ENCODE measurements around the gene OR5C1.
"Not testable (repeated sequence)": the region's sequence is repeated elsewhere in the genome, so short reads cannot be mapped to it uniquely, and the experiment has no call there.

Gene OR5C1

GRCh38 chr9:122821278-122821943 lies 32.7 kb downstream of the OR5C1 start:
- H3K4me3 ChIP-seq (replicated peaks; ENCODE audit: insufficient read depth, low read length): no peak overlapping the region
- peak; percentile 84 to 87 for DNase-seq (ENCODE audit: low read depth in 1 of 2, low spot score in 1 of 2)
- peak overlapping the region; percentile 13 for H3K27ac ChIP-seq (replicated peaks)
- TF ChIP-seq SPI1 (IDR thresholded peaks at IDR 0.05; ENCODE audit: borderline replicate concordance, low read depth) (peak; percentile 77), POLR2AphosphoS5 (IDR thresholded peaks at IDR 0.05; ENCODE audit: low read depth) (peak; percentile 87), GABPA (IDR thresholded peaks at IDR 0.05; ENCODE audit: low read depth) (no peak)
- no peaks in the 10 kb centered on the region for H3K27me3 ChIP-seq (ENCODE audit: insufficient read depth, poor library complexity, severe bottlenecking)

GRCh38 chr9:122822056-122822455 lies 33.3 kb downstream of the OR5C1 start:
- Histone ChIP-seq H3K27me3 (ENCODE audit: insufficient read depth, poor library complexity, severe bottlenecking) (no peaks in the 10 kb centered on the region), H3K4me3 (replicated peaks; ENCODE audit: insufficient read depth, low read length) (no peak overlapping the region), H3K27ac (replicated peaks) (no peak overlapping the region)
- TF ChIP-seq GABPA (IDR thresholded peaks at IDR 0.05; ENCODE audit: low read depth) (no peak), REST (IDR thresholded peaks at IDR 0.05; ENCODE audit: insufficient replicate concordance, low read depth) (no peak), SPI1 (IDR thresholded peaks at IDR 0.05; ENCODE audit: borderline replicate concordance, low read depth) (no peak), POLR2AphosphoS5 (IDR thresholded peaks at IDR 0.05; ENCODE audit: low read depth) (no peak), CTCF (IDR thresholded peaks at IDR 0.05; ENCODE audit: insufficient read depth, low read length) (no peak)
- DNase-seq (ENCODE audit: low read depth in 1 of 2, low spot score in 1 of 2): no peak

- Histone ChIP-seq H3K4me3 (replicated peaks; ENCODE audit: insufficient read depth, low read length) (no peak overlapping the region), H3K27me3 (ENCODE audit: insufficient read depth, poor library complexity, severe bottlenecking) (no peaks in the 10 kb centered on the region), H3K27ac (replicated peaks) (no peak overlapping the region)
- no peak for DNase-seq (ENCODE audit: low read depth in 1 of 2, low spot score in 1 of 2)
- no peak for TF ChIP-seq CTCF (IDR thresholded peaks at IDR 0.05; ENCODE audit: insufficient read depth, low read length)
- TF ChIP-seq SPI1 (IDR thresholded peaks at IDR 0.05; ENCODE audit: borderline replicate concordance, low read depth): no peak
- TF ChIP-seq REST (IDR thresholded peaks at IDR 0.05; ENCODE audit: insufficient replicate concordance, low read depth): no peak
- no peak for TF ChIP-seq GABPA (IDR thresholded peaks at IDR 0.05; ENCODE audit: low read depth)
- no peak for TF ChIP-seq POLR2AphosphoS5 (IDR thresholded peaks at IDR 0.05; ENCODE audit: low read depth)
These were observed 34.2 kb downstream of the OR5C1 start for GRCh38 chr9:122822938-122823337.

- no peak for TF ChIP-seq GABPA (IDR thresholded peaks at IDR 0.05; ENCODE audit: low read depth)
- TF ChIP-seq CTCF (IDR thresholded peaks at IDR 0.05; ENCODE audit: insufficient read depth, low read length): no peak
- TF ChIP-seq SPI1 (IDR thresholded peaks at IDR 0.05; ENCODE audit: borderline replicate concordance, low read depth): no peak
- no peak for TF ChIP-seq POLR2AphosphoS5 (IDR thresholded peaks at IDR 0.05; ENCODE audit: low read depth)
- no peak for TF ChIP-seq REST (IDR thresholded peaks at IDR 0.05; ENCODE audit: insufficient replicate concordance, low read depth)
- Histone ChIP-seq H3K4me3 (replicated peaks; ENCODE audit: insufficient read depth, low read length) (peak overlapping the region; percentile 96), H3K27me3 (ENCODE audit: insufficient read depth, poor library complexity, severe bottlenecking) (no peaks in the 10 kb centered on the region), H3K27ac (replicated peaks) (peak overlapping the region; percentile 88)
- no peak for DNase-seq (ENCODE audit: low read depth in 1 of 2, low spot score in 1 of 2)
These were observed 39.0 kb downstream of the OR5C1 start for GRCh38 chr9:122827761-122828093.

GRCh38 chr9:122828965-122829284 lies 40.2 kb downstream of the OR5C1 start:
- H3K27me3 ChIP-seq (ENCODE audit: insufficient read depth, poor library complexity, severe bottlenecking); DNase-seq (ENCODE audit: low read depth in 1 of 2, low spot score in 1 of 2): not testable (repeated sequence)
- peak overlapping the region; percentile 88 for H3K27ac ChIP-seq (replicated peaks)
- peak overlapping the region; percentile 96 for H3K4me3 ChIP-seq (replicated peaks; ENCODE audit: insufficient read depth, low read length)

Data from HL-60 (cell line).